ENCODE data around the gene HDAC9.

- TF ChIP-seq SUZ12 (IDR thresholded peaks at IDR 0.05; ENCODE audit: extremely low read depth, insufficient read depth, insufficient read length) (no peak), YY1 (IDR thresholded peaks at IDR 0.05; ENCODE audit: insufficient read depth, insufficient read length) (no peak), ZNF274 (IDR thresholded peaks at IDR 0.05; ENCODE audit: low read depth, low read length) (no peak)
These were observed 364.7 kb downstream of the HDAC9 start for GRCh38 chr7:18860221-18860620.
